Stimulated activated CD8-positive, alpha-beta memory T cell treated with anti-CD3 and anti-CD28 coated beads, Interleukin-12 subunit alpha, Interleukin-12 subunit beta, amount 100 ng/mL, for 24 hours (primary cell): ENCODE results near the gene S100A5.
"Not testable (repeated sequence)": the region's sequence is repeated elsewhere in the genome, so short reads cannot be mapped to it uniquely, and the experiment has no call there.

ENCODE experiments used
- DNase-seq: peaks from one replicate; pipeline ENCODE4 v3.0.0-alpha.2; 2020; ENCODE audit errors: extremely low read depth

Gene S100A5

GRCh38 chr1:153566414-153567371 is 26.0 kb upstream of the S100A5 start:
- DNase-seq: peak; percentile 63

GRCh38 chr1:153565529-153566374 is 25.0 kb upstream of the S100A5 start, which contains the start of gene S100A2:
S100A2 (minus strand) TSS chr1:153565844; CDS start chr1:153563877, 1,967 bp downstream.
- DNase-seq: no peak

GRCh38 chr1:153563991-153564390 is 23.3 kb upstream of the S100A5 start:
- no peak for DNase-seq

- no peak for DNase-seq
Measured at GRCh38 chr1:153563483-153563901, 22.8 kb upstream of the S100A5 start.

DNA sequence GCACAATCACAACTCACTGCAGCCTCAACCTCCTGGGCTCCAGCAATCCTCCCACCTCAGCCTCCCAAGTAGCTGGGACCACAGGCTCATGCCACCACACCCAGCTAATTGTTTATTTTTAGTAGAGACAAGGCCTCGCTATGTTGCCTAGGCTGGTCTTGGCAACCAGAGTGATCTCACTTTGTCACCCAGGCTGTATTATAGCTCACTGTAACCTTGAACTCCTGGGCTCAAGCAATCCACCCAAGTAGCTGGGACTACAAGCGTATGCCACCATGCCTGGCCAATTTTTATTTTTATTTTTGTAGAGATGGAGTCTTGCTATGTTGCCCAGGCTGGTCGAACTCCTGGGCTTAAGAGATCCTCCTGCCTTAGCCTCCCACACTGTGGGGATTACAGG is 21.3 kb upstream of the S100A5 start:
- not testable (repeated sequence) for DNase-seq

GRCh38 chr1:153561466-153561985 is 20.8 kb upstream of the S100A5 start:
- no peak for DNase-seq

DNA sequence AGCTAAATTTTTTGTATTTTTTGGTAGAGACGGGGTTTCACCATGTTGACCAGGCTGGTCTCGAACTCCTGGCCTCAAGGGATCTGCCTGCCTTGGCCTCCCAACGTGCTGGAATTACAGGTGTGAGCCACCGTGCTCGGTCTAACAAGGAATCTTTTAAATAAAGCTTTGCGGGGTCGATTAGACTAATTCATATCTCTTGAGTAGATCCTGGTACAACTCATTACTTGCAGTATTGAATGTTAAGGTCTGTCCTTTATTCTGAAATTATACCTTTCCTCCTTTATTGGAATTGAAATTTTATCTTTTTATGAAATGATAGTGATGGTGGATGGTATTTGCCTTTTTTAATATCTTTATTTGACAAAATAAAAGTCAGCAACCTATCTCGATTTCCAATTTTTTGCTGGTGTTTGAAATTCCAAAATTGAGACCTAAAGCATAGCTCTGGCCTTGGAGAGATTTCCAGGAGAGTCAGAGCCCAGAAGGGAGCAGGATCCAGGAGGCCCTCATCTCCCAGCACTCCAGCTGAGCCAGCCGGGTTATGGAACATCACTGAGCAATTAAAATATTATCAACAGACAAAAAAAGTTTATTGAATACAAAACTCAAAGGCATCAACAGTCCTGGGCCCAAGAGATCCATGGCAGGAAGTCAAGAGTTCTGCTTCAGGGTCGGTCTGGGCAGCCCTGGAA is 20.2 kb upstream of the S100A5 start:
- DNase-seq: no peak

- no peak for DNase-seq
Measured at GRCh38 chr1:153560241-153560640, 19.5 kb upstream of the S100A5 start.

DNA sequence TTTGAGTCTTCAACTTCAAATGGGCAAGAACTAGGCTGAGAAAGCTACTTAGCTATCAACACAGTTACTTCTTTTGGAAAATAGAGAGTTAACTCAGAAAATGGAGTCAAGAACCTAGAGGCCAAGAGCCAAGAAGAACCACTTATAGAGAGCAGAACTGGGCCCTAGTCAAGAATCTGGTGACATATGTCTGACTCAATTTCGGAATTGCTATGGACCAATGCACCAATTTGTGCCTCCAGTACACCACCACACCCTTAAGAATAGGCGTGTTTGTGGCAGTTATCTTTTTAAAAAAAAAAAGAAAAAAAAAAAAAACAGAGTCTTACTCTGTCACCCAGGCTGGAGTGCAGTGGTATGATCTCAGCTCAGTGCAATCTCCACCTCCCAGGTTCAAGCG is 17.1 kb upstream of the S100A5 start:
- DNase-seq: no peak

DNA sequence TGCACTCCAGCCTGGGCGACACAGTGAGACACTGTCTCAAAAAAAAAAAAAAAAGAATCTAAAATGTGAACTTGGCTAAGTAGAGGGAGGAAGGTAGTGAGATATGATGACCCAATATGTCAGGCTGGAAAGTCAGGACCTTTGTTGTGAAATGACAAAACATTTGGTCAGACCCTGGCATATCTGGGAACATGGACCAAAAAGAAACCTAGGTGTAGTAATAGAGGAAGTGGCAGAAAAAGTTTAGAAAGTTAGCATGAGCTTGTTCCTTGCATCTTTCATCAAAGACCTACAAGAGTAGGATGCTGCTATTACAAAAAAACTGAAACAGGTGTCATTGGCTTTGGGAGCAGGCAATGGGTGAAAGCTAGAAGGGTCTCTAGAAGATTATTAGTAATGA is 15.6 kb upstream of the S100A5 start:
- DNase-seq: no peak

- DNase-seq: no peak
Measured at GRCh38 chr1:153553830-153554541, 13.3 kb upstream of the S100A5 start.

GRCh38 chr1:153553096-153553495 is 12.4 kb upstream of the S100A5 start:
- DNase-seq: no peak

DNA sequence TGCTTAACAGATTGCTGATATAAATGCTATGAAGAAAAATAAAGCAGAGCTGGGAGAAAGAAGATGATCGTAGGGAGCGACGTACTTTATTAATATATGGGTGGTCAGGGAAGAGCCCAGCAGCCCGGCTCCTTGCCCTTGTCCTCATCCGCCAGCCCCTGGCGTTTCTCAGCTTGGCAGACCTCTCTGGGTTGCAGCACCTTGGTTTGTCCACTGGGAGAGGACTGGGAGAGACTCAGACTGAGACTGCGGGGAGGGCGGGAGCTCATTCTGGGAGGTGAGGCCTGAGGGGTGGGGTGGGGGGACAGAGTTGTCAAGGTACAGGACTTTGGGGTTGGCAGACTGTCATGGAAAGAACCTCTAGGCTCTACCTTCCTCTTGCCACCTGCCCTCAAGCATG is 11.6 kb upstream of the S100A5 start:
- DNase-seq: no peak

DNA sequence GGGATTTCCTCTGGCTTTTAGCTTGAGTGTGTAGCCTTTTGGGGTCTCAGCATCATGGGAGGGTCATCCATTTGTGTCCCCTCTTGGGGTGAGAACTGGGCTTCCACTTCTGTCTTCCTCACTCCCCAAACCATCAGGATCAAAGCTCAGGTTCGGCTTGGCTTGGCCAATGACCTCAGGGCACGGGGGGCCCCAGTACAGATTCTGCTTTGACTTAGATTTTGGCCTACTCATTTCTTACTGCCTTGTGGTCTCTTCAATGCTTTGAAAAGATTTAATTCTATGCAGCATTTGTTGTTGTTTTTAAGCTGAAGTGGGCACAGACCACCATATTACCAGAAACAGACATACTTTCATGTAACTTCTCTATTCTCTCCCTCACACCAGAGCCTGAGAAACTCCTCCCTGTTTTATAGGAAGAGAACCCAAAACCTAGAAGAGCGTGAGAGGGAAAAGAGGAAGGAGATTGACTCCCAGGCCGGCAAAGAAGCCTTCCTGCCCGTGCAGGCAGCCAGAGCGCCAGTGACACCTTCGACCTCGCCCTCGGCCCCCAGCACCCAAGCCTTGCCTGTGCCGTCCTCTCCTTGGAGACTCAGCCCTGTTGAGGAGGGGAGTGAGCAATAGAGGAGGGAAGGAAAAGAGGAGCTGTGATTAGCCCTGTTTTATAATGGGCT is 10.2 kb upstream of the S100A5 start:
- DNase-seq: no peak

GRCh38 chr1:153550398-153550758 is 9.6 kb upstream of the S100A5 start:
- DNase-seq: no peak

GRCh38 chr1:153549741-153550397 is 9.1 kb upstream of the S100A5 start:
- no peak for DNase-seq

- DNase-seq: no peak
Measured at GRCh38 chr1:153548722-153549688, 8.3 kb upstream of the S100A5 start, which contains the start of gene S100A3. S100A3 (minus strand) TSS chr1:153549258; CDS start chr1:153548485, 773 bp downstream.
